ENCODE measurements around the gene SPG21.

Gene SPG21

DNA sequence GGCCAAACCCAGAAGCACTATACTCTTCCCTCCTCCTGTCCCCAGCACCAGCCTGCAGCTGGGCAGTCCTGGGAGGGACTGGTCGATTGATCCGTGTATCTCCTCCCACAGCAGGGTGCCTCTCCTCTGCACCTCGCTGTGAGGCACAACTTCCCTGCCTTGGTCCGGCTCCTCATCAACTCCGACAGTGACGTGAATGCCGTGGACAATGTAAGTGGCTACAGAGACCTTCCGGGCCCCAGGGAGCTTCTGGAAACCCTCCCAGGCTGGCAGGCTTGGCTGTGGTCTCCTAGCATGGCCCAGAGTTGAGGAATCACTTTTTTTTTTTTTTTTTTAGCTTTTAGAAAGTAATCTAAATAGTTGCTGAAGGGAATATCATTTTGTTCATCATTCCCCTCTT lies 47.4 kb downstream of the SPG21 start:
- DNase-seq (ENCODE audit: low read depth in 2 of 2): no peak

DNA sequence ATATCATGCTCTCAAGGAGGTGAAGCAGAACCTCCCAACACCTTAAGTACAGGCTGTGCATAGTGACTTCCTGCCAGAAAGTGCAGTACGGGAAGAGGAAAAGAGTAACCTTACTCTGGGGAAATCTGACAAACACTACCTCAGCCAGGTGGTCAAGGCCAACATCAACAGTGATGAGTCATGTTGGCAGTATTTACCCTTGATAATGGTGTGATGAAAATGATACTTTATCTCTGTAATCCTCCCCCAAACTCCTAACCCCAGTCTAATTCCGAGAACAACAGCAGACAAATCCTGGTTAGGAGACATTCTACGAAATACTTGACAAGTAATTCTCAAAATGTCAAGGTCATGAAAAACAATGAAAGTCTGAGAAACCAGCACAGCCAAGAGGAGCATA lies 51.5 kb downstream of the SPG21 start:
- no peak for DNase-seq (ENCODE audit: low read depth in 2 of 2)

DNA sequence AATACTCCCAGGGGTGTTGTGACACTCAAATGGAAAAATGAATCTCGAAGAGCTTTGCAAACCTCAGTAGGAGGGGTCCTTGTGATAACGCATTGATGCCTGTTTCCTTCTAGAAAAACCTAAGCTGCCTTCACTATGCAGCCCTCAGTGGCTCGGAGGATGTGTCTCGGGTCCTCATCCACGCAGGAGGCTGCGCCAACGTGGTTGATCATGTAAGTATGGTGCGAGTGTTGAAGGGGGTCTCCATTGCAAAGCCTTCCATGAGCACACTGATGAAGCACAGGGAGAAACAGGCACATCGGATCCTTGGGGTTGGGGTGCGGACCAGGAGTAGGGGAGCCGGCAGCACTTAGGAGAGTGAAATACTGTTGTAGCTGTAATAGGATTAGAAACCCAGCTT lies 55.7 kb downstream of the SPG21 start:
- DNase-seq (ENCODE audit: low read depth in 2 of 2): no peak

DNA sequence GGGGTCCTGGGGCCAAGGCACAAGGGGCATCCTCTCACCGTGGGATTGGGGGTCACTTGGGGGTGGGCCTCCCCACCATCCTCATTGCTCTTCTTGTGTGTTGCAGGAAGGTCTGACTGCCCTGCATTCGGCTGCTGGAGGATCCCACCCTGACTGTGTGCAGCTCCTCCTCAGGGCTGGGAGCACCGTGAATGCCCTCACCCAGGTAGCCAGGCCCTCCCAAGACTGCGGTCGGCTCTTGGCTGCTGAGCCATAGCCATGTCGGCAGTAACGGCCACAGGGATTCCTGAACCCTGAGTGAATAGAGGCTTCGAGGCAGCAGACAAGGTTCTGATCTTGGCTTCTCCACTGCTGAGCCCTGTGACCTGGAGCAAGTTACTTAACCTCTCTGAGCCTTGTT lies 58.3 kb downstream of the SPG21 start:
- DNase-seq (ENCODE audit: low read depth in 2 of 2): no peak

DNA sequence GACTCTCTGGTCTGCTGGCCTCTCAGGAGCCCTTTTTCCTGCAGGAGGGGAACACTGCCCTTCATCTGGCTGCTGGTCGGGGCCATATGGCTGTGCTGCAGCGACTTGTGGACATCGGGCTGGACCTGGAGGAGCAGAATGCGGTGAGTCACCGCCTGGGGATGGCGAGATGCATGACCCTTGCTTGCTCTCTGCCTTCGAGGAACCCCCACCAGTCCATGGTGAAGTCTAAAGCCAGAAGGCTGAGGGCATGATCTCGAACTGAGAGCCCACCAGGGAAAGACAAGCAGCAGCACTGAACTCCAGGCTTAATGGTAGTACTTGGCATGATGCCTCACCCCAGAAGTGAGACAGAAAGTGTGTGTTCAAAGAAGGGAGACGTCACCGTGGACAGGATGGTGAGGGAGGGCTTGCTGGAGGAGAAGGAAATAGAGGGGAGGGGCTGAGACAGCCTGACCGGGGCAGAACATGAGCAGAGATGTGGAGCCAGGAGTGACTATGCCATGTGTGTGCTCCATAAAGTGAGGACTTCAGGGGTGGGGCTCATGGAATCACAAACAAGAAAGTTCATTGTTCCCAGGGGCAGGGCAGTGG lies 58.8 kb downstream of the SPG21 start:
- DNase-seq (ENCODE audit: low read depth in 2 of 2): no peak

DNA sequence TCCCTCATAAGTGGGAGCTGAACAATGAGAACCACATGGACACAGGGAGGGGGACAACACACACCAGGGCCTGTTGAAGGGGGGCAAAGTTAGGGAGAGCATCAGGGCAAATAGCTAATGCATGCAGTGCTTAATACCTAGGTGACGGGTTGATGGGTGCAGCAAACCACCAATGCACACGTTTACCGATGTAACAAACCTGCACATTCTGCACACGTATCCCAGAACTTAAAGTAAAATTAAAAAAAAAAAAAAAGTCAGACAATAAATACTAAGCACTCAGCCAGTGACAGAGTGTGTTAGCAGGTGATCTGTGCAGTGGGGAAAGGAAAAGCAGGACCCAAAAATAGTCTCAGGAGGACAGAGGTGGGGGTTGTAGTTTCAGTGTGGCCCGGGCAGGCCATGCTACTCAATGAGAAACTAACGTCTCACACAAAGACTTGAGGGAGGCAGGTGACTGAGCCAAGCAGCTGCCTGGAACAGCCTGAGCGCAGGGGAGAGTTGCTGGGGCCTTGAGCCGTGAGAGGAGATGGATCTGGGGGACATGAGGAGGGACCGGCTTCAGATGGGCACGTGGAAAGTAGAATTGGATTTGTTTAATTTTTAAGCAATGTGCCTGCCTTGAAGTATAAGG lies 59.6 kb downstream of the SPG21 start:
- DNase-seq (ENCODE audit: low read depth in 2 of 2): no peak

DNA sequence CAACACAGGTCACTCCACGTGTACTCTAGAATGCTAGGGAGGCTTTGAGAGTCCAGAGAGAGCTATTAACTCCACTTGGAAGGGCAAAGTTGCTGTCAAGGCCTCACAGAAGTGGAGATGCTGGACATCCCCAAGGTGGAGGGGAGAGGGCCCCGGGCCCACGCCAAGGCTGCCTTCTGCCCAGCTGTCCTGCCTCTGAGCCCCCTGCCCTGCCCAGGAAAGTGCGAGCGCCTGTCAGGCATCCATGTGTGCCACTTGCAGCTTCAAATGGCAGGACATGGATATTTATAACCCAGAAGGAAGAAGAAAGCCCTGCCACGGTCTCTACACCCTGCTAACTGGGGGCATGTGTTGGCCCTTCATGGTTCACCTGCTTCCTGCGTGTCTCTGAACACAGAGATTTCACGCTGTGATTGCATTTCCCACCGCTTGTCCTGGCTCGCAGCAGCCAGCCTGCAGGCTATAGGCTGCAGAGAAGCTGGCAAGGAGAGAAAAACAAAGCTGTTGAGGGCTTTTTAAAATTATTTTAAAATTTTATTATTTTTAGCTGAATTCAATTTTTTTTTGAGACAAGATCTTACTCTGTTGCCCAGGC lies 61.0 kb downstream of the SPG21 start:
- no peak for DNase-seq (ENCODE audit: low read depth in 2 of 2)

DNA sequence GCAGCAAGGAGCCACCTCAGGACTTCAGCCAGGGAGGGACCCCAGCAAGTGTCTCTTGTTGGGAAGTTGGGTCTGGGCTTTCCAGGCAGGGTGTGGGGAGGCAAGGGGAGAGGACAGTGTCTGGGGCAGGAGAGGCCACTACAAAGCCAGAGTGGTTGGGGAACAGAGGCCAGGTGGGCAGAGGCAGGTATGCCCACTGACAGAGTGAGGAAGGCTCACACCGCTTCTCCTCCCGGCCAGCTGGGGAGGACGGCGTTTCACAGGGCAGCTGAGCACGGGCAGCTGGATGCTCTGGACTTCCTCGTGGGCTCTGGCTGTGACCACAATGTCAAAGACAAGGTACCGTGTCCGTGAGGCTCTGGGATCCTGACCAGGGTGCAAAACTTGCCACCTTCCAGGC lies 63.1 kb downstream of the SPG21 start:
- DNase-seq (ENCODE audit: low read depth in 2 of 2): no peak

DNA sequence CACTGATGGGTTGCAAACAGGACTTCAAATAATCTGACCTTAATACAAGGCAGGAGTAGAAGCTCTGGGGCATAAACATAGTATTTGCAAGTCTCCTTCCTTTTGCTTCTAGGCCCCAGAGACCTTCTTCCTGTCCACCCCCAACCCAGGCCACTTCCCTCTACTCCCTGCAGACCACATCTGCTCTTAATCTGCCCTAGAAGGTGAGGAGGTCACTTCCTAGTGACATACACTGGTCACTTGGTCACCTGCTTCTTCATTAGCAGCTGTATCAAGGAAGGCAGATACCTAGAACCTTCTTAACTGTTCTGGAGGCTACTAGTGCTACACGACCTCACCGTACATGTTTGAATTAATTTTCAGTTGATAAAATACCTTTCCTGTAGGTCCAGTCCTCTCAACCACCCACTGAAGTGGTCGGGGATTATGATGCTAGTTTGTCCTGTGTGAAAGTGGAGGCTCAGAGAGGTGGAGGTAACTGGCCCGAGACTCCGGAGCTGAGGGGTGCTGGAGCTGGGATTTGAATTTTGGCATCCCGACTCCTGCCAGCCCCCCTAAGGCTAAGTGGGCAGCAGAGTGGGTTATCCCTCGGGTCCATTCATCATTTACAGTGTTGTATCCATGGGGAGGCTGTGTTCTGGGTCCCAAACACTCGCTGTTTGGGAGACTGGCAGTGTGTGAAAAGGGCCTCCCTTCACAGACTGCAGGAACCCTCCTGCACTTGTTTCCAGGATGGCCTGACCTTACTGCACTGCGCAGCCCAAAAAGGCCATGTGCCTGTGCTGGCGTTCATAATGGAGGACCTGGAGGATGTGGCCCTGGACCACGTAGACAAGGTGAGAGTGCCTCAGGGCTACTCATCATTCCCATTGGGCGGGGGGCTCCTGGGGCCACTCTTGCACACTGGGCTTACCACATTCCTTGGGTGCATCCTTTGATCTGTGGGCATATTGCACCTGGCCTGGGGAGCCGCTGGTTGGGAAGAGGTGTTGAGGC lies 64.1 kb downstream of the SPG21 start:
- no peak for DNase-seq (ENCODE audit: low read depth in 2 of 2)

DNA sequence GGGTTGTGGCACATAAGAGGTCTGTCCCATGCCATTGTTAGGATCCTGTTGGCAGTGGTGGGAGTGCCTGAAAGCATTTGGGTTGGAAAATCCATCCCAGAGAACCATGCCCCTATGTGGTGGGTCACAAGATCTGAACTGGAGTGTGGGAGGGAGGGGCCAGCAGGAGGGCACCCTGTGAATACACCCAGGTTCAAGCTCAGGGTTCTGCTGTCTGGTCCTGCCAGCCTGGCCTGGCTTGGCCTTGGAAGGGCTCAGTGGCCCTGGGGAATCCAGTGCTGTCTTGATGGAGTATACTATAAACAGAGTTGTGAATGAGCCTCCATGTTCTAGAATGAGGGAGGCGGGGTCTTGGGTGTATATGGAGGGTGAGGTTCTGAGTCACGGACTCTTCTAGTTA lies 66.2 kb downstream of the SPG21 start:
- no peak for DNase-seq (ENCODE audit: low read depth in 2 of 2)

DNA sequence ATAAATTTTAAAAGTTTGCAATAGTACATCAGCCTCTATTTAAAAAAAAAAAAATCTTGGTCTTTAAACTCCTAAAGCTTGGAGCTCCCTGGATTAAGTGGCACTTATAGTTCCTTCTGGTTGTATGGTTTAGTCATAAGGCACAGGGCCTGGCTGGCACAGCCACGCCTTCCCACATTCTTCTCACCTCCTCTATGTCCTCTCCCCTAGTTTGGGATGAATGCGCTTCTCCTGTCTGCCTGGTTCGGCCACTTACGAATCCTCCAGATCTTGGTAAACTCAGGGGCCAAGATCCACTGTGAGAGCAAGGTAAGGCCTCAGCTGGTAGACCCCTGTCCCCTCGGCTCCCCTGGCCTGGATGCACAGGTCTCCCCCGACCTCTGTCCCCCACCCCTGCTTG lies 68.0 kb downstream of the SPG21 start:
- DNase-seq (ENCODE audit: low read depth in 2 of 2): no peak

DNA sequence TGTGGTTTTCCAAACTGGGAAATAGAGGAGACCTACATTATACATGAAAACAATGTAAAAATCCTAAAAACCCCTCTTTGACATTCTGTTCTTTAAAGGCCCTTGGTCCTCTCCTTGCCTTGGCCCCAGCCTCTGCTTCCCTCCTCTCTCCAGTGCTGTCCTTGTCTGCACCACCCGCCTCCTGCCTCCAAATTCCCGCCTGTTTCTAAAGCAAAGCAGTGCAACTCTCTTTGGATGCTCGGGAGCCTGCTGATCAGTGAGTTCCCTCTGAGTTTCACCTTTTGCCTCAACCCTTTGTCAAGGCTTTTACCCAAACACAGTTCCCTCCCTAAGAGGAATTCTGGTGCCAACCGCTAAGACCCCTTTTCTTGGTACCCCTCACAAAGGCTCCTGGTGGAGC lies 70.0 kb downstream of the SPG21 start:
- no peak for DNase-seq (ENCODE audit: low read depth in 2 of 2)

DNA sequence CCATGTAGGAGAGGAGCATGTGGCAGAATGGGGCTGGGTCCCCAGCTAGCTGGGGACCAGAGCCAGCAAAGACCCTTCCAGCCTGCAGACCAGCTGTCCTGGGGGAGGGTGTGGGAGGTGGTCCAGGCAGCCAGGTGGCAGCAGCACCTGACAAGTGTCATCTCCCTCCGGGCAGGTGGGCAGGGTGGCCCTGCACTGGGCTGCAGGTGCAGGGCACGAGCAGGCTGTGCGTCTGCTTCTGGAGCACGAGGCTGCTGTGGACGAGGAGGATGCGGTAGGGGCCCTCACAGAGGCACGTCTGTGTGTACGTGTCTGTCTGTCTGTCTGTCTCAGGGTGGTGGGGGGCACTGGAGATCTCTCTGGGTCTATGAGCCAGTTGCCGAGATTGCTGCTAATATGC lies 72.5 kb downstream of the SPG21 start:
- DNase-seq (ENCODE audit: low read depth in 2 of 2): no peak

DNA sequence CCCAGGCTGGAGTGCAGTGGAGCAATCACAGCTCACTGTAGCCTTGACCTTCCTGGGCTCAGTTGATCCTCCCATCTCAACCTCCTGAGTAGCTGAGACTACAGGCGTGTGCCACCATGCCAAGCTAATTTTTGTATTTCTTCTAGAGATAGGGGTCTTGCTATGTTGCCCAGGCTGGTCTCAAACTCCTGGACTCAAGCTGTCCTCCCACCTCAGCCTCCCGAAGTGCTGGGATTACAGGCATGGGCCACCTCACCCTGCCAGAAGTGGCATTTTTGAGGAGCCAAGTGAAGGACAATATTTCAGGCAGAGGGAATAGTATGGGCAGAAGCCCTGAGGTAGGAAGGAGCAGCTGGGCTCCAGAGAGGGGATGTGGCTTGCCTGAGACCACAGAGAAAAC lies 73.3 kb downstream of the SPG21 start:
- DNase-seq (ENCODE audit: low read depth in 2 of 2): no peak

DNA sequence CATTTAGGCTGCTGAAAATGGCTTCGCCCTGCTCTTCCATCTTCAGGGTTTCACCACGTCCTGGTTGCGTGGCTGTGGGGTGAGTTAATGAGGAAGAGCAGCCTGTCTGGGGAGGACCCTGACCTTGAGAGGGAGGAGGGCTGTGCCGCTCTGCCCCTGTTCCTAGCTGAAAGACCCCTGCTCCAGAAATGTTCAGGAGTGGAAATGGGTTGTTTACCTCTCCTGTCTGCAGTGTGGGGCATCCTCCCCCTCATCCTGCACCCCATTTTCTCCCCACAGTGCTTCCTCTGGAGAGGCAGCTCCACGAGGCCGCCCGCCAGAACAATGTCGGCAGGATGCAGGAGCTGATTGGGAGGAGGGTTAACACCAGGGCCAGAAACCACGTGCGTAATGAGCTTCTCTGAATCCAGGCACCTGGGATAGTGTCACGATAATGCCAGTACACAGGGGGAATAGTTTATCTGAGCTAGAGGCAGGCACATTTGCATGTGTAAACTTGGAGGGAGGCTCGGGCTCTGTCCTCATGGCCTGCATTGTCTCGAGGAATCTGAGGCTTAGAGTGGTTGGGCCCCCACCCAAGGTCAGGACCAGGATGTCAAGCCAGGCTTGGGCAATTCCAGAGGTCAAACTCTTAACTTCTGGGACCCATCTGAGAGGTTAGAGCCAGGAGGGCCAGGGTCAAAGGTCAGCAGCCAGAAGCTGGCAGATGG lies 74.0 kb downstream of the SPG21 start:
- DNase-seq (ENCODE audit: low read depth in 2 of 2): no peak
